H1 (cell line): Measurements from ENCODE around the gene SLCO2A1. TPM values are rescaled to one million over a fixed set of nuclear protein-coding genes. Genes with fewer than 3 reads are reported as not detected.

Experiments used
- CTCF ChIA-PET: fragments of 300-600 bp; sonication (Branson Sonifier 250); formaldehyde crosslinking; loops from one replicate; lab custom pipeline; 2021; ENCODE audit not compliant: partially characterized antibody; lab: Charles Lee
- POLR2A ChIA-PET: fragments of 300-600 bp; sonication (Branson Sonifier 250); formaldehyde crosslinking; loops from one replicate; lab custom pipeline; 2021; ENCODE audit warnings: inconsistent platforms; ENCODE audit not compliant: partially characterized antibody; lab: Charles Lee
- DNase-seq, 2 experiments: peaks; one replicate each; pipeline versions ENCODE4 v3.0.0 to v3.0.0-alpha.2; 2010 to 2022; ENCODE audit warnings: low spot score in 2 of 2, low read depth in 1 of 2, mixed read lengths in 1 of 2
- FAIRE-seq: peaks from 2 replicates; lab custom pipeline; 2011; peaks lifted over from hg19 to GRCh38; lab: Jason Lieb, UNC
- H2AFZ ChIP-seq: 2 replicates; pipeline ENCODE4 v1.8.1; 2012; ENCODE audit warnings: low read length, inconsistent platforms
- H2AK5ac ChIP-seq: 2 replicates; pipeline ENCODE4 v1.6.1; 2013; ENCODE audit warnings: low read depth, low read length
- H2BK120ac ChIP-seq: replicated peaks from 2 replicates; pipeline ENCODE3; 2013; ENCODE audit warnings: low read depth, low read length, inconsistent platforms
- H2BK12ac ChIP-seq: 2 replicates; pipeline ENCODE4 v1.6.1; 2013; ENCODE audit warnings: low read depth, low read length
- H2BK15ac ChIP-seq: 2 replicates; pipeline ENCODE4 v1.6.1; 2013; ENCODE audit warnings: low read length
- H2BK20ac ChIP-seq: 2 replicates; pipeline ENCODE4 v1.6.1; 2013; ENCODE audit warnings: low read length
- H2BK5ac ChIP-seq: 2 replicates; pipeline ENCODE4 v1.6.1; 2013; ENCODE audit warnings: low read depth, low read length
- H3K14ac ChIP-seq: 2 replicates; pipeline ENCODE4 v1.6.1; 2013; ENCODE audit warnings: inconsistent platforms; ENCODE audit not compliant: insufficient read length
- H3K18ac ChIP-seq: 2 replicates; pipeline ENCODE4 v1.6.1; 2013; ENCODE audit warnings: low read length; ENCODE audit errors: extremely low read depth
- H3K23ac ChIP-seq: 2 replicates; pipeline ENCODE4 v1.6.1; 2013; ENCODE audit warnings: inconsistent platforms; ENCODE audit not compliant: insufficient read length
- H3K23me2 ChIP-seq: 2 replicates; pipeline ENCODE4 v1.6.1; 2013; ENCODE audit warnings: low read depth, low read length
- H3K27ac ChIP-seq: 2 replicates; pipeline ENCODE4 v1.6.1; 2011; ENCODE audit warnings: low read depth, low read length, inconsistent platforms
- H3K27me3 ChIP-seq, 4 experiments: replicated peaks in 1 of 4; 1 replicate in 1 of 4; 2 replicates in 3 of 4; pipeline versions ENCODE4 v1.6.1 to v1.8.1; 2011 to 2013; ENCODE audit warnings: low read length in 3 of 4, mild to moderate bottlenecking in 3 of 4, inconsistent platforms in 2 of 4, mixed read lengths in 2 of 4, moderate library complexity in 1 of 4; ENCODE audit not compliant: control insufficient read depth in 3 of 4, insufficient read depth in 3 of 4; ENCODE audit errors: extremely low read depth in 1 of 4
- H3K36me3 ChIP-seq, 4 experiments: 2 replicates each; pipeline versions ENCODE4 v1.6.1 to v1.8.1; 2011 to 2013; ENCODE audit warnings: mild to moderate bottlenecking in 4 of 4, low read length in 3 of 4, moderate library complexity in 2 of 4, control low read depth in 1 of 4, inconsistent platforms in 1 of 4; ENCODE audit not compliant: insufficient read depth in 4 of 4, control insufficient read depth in 2 of 4
- H3K4ac ChIP-seq: replicated peaks from 2 replicates; pipeline ENCODE3; 2013; ENCODE audit warnings: low read length, low read depth, mixed read lengths, inconsistent platforms; ENCODE audit not compliant: insufficient read length
- H3K4me1 ChIP-seq, 4 experiments: replicated peaks in 1 of 4; 1 replicate in 1 of 4; 2 replicates in 3 of 4; pipeline versions ENCODE4 v1.6.1 to v1.8.1; 2011 to 2013; ENCODE audit warnings: low read length in 3 of 4, inconsistent platforms in 2 of 4, mixed read lengths in 1 of 4; ENCODE audit not compliant: insufficient read depth in 4 of 4, control insufficient read depth in 3 of 4
- H3K4me2 ChIP-seq, 2 experiments: 2 replicates each; pipeline versions ENCODE4 v1.6.1 to v1.8.1; 2011 to 2013; ENCODE audit warnings: low read depth in 2 of 2, low read length in 2 of 2, control low read depth in 1 of 2, inconsistent platforms in 1 of 2, mild to moderate bottlenecking in 1 of 2; ENCODE audit not compliant: insufficient read depth in 1 of 2
- H3K4me3 ChIP-seq, 4 experiments: fragments of 200-600, 300-600 bp in 1 of 4; sonication (generic), shearing (Covaris generic), sonication (Bioruptor Twin) in 1 of 4; 2 replicates each; pipeline versions ENCODE4 v1.5.1 to v1.8.1; 2011 to 2016; ENCODE audit warnings: low read length in 4 of 4, low read depth in 3 of 4, control low read depth in 2 of 4, inconsistent platforms in 2 of 4, mild to moderate bottlenecking in 2 of 4, mixed read lengths in 1 of 4, moderate library complexity in 1 of 4; ENCODE audit not compliant: insufficient read depth in 2 of 4; ENCODE audit errors: extremely low read depth in 1 of 4
- H3K56ac ChIP-seq: replicated peaks from 2 replicates; pipeline ENCODE3; 2013; ENCODE audit warnings: low read depth, mild to moderate bottlenecking, mixed read lengths, low read length, inconsistent platforms; ENCODE audit not compliant: insufficient read length
- H3K79me1 ChIP-seq: 2 replicates; pipeline ENCODE4 v1.6.1; 2013; ENCODE audit warnings: low read depth, low read length, control low read depth
- H3K79me2 ChIP-seq, 2 experiments: 2 replicates each; pipeline versions ENCODE4 v1.6.1 to v1.8.1; 2012 to 2013; ENCODE audit warnings: low read length in 2 of 2, mild to moderate bottlenecking in 2 of 2, inconsistent platforms in 1 of 2; ENCODE audit not compliant: insufficient read depth in 2 of 2, control insufficient read depth in 1 of 2
- H3K9ac ChIP-seq, 4 experiments: replicated peaks in 1 of 4; 1 replicate in 1 of 4; 2 replicates in 3 of 4; pipeline versions ENCODE4 v1.6.1 to v1.8.1; 2011 to 2013; ENCODE audit warnings: low read depth in 3 of 4, low read length in 3 of 4, control low read depth in 2 of 4, mild to moderate bottlenecking in 2 of 4, moderate library complexity in 2 of 4, inconsistent platforms in 1 of 4; ENCODE audit errors: extremely low read depth in 1 of 4
- H3K9me3 ChIP-seq, 2 experiments: 2 replicates each; pipeline versions ENCODE4 v1.6.1 to v1.8.1; 2012 to 2013; ENCODE audit warnings: mild to moderate bottlenecking in 2 of 2, moderate library complexity in 2 of 2, control low read depth in 1 of 2, inconsistent platforms in 1 of 2, low read depth in 1 of 2, low read length in 1 of 2, mixed read lengths in 1 of 2; ENCODE audit not compliant: insufficient read depth in 2 of 2
- H4K20me1 ChIP-seq, 2 experiments: replicated peaks in 1 of 2; 2 replicates each; pipeline versions ENCODE3 to v1.8.1; 2011 to 2013; ENCODE audit warnings: inconsistent platforms in 2 of 2, low read length in 2 of 2, mild to moderate bottlenecking in 1 of 2; ENCODE audit not compliant: insufficient read depth in 2 of 2, control insufficient read depth in 1 of 2
- H4K5ac ChIP-seq: 2 replicates; pipeline ENCODE4 v1.6.1; 2013; ENCODE audit warnings: low read length, low read depth, mixed read lengths, inconsistent platforms; ENCODE audit not compliant: insufficient read length
- H4K8ac ChIP-seq: 2 replicates; pipeline ENCODE4 v1.8.0; 2013; ENCODE audit warnings: mild to moderate bottlenecking, moderate library complexity, low read length, inconsistent platforms; ENCODE audit not compliant: insufficient read depth; ENCODE audit errors: extremely low read depth
- H4K91ac ChIP-seq: replicated peaks from 2 replicates; pipeline ENCODE3; 2013; ENCODE audit warnings: low read length, mixed read lengths, inconsistent platforms; ENCODE audit not compliant: insufficient read length
- E2F6 ChIP-seq: IDR thresholded peaks from 2 replicates; pipeline ENCODE4 v1.6.1; 2012; ENCODE audit warnings: inconsistent platforms
- JUN ChIP-seq: IDR thresholded peaks from 2 replicates; pipeline ENCODE4 v1.6.1; 2011; ENCODE audit warnings: low read depth, mild to moderate bottlenecking, improper control_type of control experiment, low read length
- POU5F1 ChIP-seq: IDR thresholded peaks from 2 replicates; pipeline ENCODE4 v1.6.1; 2011; ENCODE audit warnings: low read depth, mild to moderate bottlenecking, low read length, moderate library complexity
- RAD21 ChIP-seq, 2 experiments: IDR thresholded peaks in 1 of 2; conservative IDR thresholded peaks in 1 of 2; 2 replicates each; pipeline ENCODE4 v1.6.1; 2011; ENCODE audit warnings: low read depth in 2 of 2, low read length in 2 of 2, improper control_type of control experiment in 1 of 2, inconsistent platforms in 1 of 2, mild to moderate bottlenecking in 1 of 2, moderate library complexity in 1 of 2
- TAF7 ChIP-seq: optimal IDR thresholded peaks from 2 replicates; pipeline ENCODE3; 2011; ENCODE audit warnings: low read depth, mild to moderate bottlenecking, inconsistent platforms, low read length, moderate library complexity, borderline replicate concordance
- WGBS, 2 experiments: shearing (Covaris generic) in 1 of 2; methylation state at CpG; one replicate each; pipeline versions ENCODE4 v1.1.6 to v1.1.7; 2013 to 2015; ENCODE audit warnings: low lambda C conversion rate in 2 of 2, mixed read lengths in 2 of 2, inconsistent platforms in 1 of 2, low coverage in 1 of 2, missing lambda C conversion rate in 1 of 2; ENCODE audit not compliant: insufficient replicate concordance in 2 of 2, insufficient coverage in 1 of 2, insufficient read length in 1 of 2; ENCODE audit errors: extremely low coverage in 1 of 2, missing lambda C conversion rate in 1 of 2; 5-methylcytosine and 5-hydroxymethylcytosine counted together
- polyA plus RNA-seq, 7 experiments: library from polyadenylated mRNA; depleted of rRNA in 3 of 7; stranded (reverse) in 5 of 7; unstranded in 2 of 7; fragments of >200 nt in 5 of 7; fragments of 200-250 nt in 2 of 7; gene quantifications; 1 replicate in 5 of 7; 2 replicates in 1 of 7; 4 replicates in 1 of 7; pipeline versions ENCODE4 v1.2.1 to v1.2.3, GENCODE V29; 2011 to 2013; ENCODE audit warnings: missing spikeins in 2 of 7, mixed read lengths in 2 of 7
- total RNA-seq: library from RNA; stranded (reverse); fragmentation: NEBNext Ultra II Directional; extraction: Animal tissue kit (Norgen Biotek cat#: 25700); gene quantifications from 2 replicates; pipeline ENCODE4 v1.2.1, GENCODE V29; 2021

Gene SLCO2A1
- total and polyA plus RNA-seq, 2 of the 8 experiments (the other 6 are each of a cell fraction or from before 2014, with no cell fraction given) = 1.1 to 2.3 TPM

GRCh38 chr3:133992951-133993620, 36.6 kb downstream of the SLCO2A1 start:
- no peaks in the 10 kb centered on the region for H3K79me2 ChIP-seq
- H4K20me1 ChIP-seq = no peaks in the 10 kb centered on the region
- H3K36me3 ChIP-seq = no peaks in the 10 kb centered on the region
- no peak overlapping the region for H2BK12ac ChIP-seq
- H2BK120ac ChIP-seq = no peak overlapping the region
- no peak overlapping the region for H3K9ac ChIP-seq
- H3K4ac ChIP-seq = no peak overlapping the region
- no peaks in the 10 kb centered on the region for H3K9me3 ChIP-seq
- no peak overlapping the region for H2AFZ ChIP-seq
- peaks cover 3 to 13% (median 10%) of the 10 kb centered on the region in 4 experiments; a peak in 6 of 7 replicates for H3K4me1 ChIP-seq
- H2AK5ac ChIP-seq = no peak overlapping the region
- ChIA-PET CTCF (interaction anchor here (0.6 to 2.0 kb wide), 6 partner anchors 23 to 190 kb away, joined by 3 to 7 read pairs (median 4); no protein-coding TSS in a partner anchor), POLR2A (interaction anchor here (0.7 to 1.2 kb wide), 2 partner anchors 33 to 748 kb away, joined by 3 to 5 read pairs; no protein-coding TSS in a partner anchor)
- no peak for TF ChIP-seq E2F6
- TF ChIP-seq POU5F1 = no peak
- TF ChIP-seq RAD21 (IDR thresholded peaks at IDR 0.05 in 1 of 2, conservative IDR thresholded peaks at IDR 0.05 in 1 of 2; ENCODE audit: low read depth in 2 of 2, low read length in 2 of 2) = no peak
- TF ChIP-seq JUN = no peak
- no peak for TF ChIP-seq TAF7
- no peak overlapping the region for H4K91ac ChIP-seq
- no peak overlapping the region for H4K8ac ChIP-seq
- H2BK20ac ChIP-seq = no peak overlapping the region
- no peak for FAIRE-seq
- no peaks in the 10 kb centered on the region for H3K79me1 ChIP-seq
- no peak overlapping the region for H3K27ac ChIP-seq
- no peak overlapping the region for H3K4me3 ChIP-seq
- H3K23ac ChIP-seq = no peak overlapping the region
- no peak for DNase-seq
- H3K14ac ChIP-seq = no peak overlapping the region
- peaks cover 0 to 6% (median 0%) of the 10 kb centered on the region in 4 experiments; a peak in 2 of 7 replicates for H3K27me3 ChIP-seq
- H3K23me2 ChIP-seq = no peaks in the 10 kb centered on the region
- H2BK5ac ChIP-seq = no peak overlapping the region
- WGBS, 2 experiments = 90% methylated on average over 10 of the region's 10 CpGs; no CpG with 5 or more reads in 1 of the 2 experiments
- H2BK15ac ChIP-seq = no peak overlapping the region
- no peak overlapping the region for H4K5ac ChIP-seq
- no peak overlapping the region for H3K18ac ChIP-seq
- H3K4me2 ChIP-seq = no peak overlapping the region
- no peak overlapping the region for H3K56ac ChIP-seq
